GM20431 (cell line): ENCODE measurements around the gene MUS81.
"Not testable (repeated sequence)": the region's sequence is repeated elsewhere in the genome, so short reads cannot be mapped to it uniquely, and the experiment has no call there.

Experiments used
- in situ Hi-C: fragments of 300-500 bp; cut with MseI, MboI; formaldehyde crosslinking; loops from one replicate; pipeline ENCODE4 v1.15.0; 2020; ENCODE audit warnings: low sequenced_read_pairs; ENCODE audit not compliant: unreplicated experiment

Gene MUS81

GRCh38 chr11:65843811-65844210 is 16.4 kb upstream of the MUS81 start:
- in situ Hi-C loops = no loop called here

- in situ Hi-C loops = no loop called here
These were observed 15.9 kb upstream of the MUS81 start for GRCh38 chr11:65844231-65844872.

GRCh38 chr11:65847746-65848145 is 12.5 kb upstream of the MUS81 start:
- in situ Hi-C loops = no loop called here

GRCh38 chr11:65848693-65849092 is 11.5 kb upstream of the MUS81 start:
- in situ Hi-C loops = not testable (repeated sequence)

GRCh38 chr11:65849366-65849765 is 10.9 kb upstream of the MUS81 start:
- in situ Hi-C loops = no loop called here

GRCh38 chr11:65849771-65850216 is 10.4 kb upstream of the MUS81 start:
- in situ Hi-C loops = no loop called here

GRCh38 chr11:65850217-65851082 is 9.8 kb upstream of the MUS81 start:
- in situ Hi-C loops = no loop called here

- in situ Hi-C loops = no loop called here
These were observed 9.1 kb upstream of the MUS81 start for GRCh38 chr11:65851083-65851579.

GRCh38 chr11:65851811-65852507 is 8.3 kb upstream of the MUS81 start:
- in situ Hi-C loops = no loop called here

- in situ Hi-C loops = no loop called here
These were observed 7.6 kb upstream of the MUS81 start for GRCh38 chr11:65852508-65853245.

- in situ Hi-C loops = no loop called here
These were observed 6.8 kb upstream of the MUS81 start for GRCh38 chr11:65853246-65853979.

GRCh38 chr11:65854161-65854592 is 6.1 kb upstream of the MUS81 start:
- in situ Hi-C loops = no loop called here

- in situ Hi-C loops = no loop called here
These were observed 5.1 kb upstream of the MUS81 start for GRCh38 chr11:65854852-65855837.

GRCh38 chr11:65855927-65856363 is 4.3 kb upstream of the MUS81 start:
- in situ Hi-C loops = no loop called here

- in situ Hi-C loops = no loop called here
These were observed 3.3 kb upstream of the MUS81 start for GRCh38 chr11:65856689-65857499.

GRCh38 chr11:65857500-65857852 is 2.8 kb upstream of the MUS81 start:
- in situ Hi-C loops = no loop called here
